ENCODE measurements around the gene POLR3A. TPM values are rescaled to one million over a fixed set of nuclear protein-coding genes. Genes with fewer than 3 reads are reported as not detected.

The POLR3A gene
- total RNA-seq, 1 donor from 2014 or later: 41.0 TPM

GRCh38 chr10:77922055-77922454, 107.3 kb downstream of the POLR3A start:
- H3K4me3 Mint-ChIP-seq (ENCODE audit: unreplicated experiment): no peak overlapping the region
- no peak for TF ChIP-seq CTCF (IDR thresholded peaks at IDR 0.05; ENCODE audit: partially characterized antibody, unreplicated experiment)
- no peaks in the 10 kb centered on the region for H3K36me3 Mint-ChIP-seq (ENCODE audit: unreplicated experiment)
- DNase-seq: no peak
- peaks cover 7% of the 10 kb centered on the region for H3K9me3 Mint-ChIP-seq (ENCODE audit: unreplicated experiment)
- H3K4me1 Mint-ChIP-seq (ENCODE audit: low read depth, unreplicated experiment): peaks cover 24% of the 10 kb centered on the region
- H3K27ac Mint-ChIP-seq (ENCODE audit: unreplicated experiment): no peak overlapping the region
- H3K27me3 Mint-ChIP-seq (ENCODE audit: unreplicated experiment): peaks cover 6% of the 10 kb centered on the region

- H3K27ac Mint-ChIP-seq (ENCODE audit: unreplicated experiment): no peak overlapping the region
- H3K4me3 Mint-ChIP-seq (ENCODE audit: unreplicated experiment): no peak overlapping the region
- no peak for DNase-seq
- H3K36me3 Mint-ChIP-seq (ENCODE audit: unreplicated experiment): no peaks in the 10 kb centered on the region
- H3K9me3 Mint-ChIP-seq (ENCODE audit: unreplicated experiment): peaks cover 7% of the 10 kb centered on the region
- peaks cover 6% of the 10 kb centered on the region for H3K27me3 Mint-ChIP-seq (ENCODE audit: unreplicated experiment)
- peaks cover 24% of the 10 kb centered on the region for H3K4me1 Mint-ChIP-seq (ENCODE audit: low read depth, unreplicated experiment)
- TF ChIP-seq CTCF (IDR thresholded peaks at IDR 0.05; ENCODE audit: partially characterized antibody, unreplicated experiment): no peak
These were observed 107.9 kb downstream of the POLR3A start for GRCh38 chr10:77921395-77921794.

- Mint-ChIP-seq H3K27me3 (ENCODE audit: unreplicated experiment) (peaks cover 6% of the 10 kb centered on the region), H3K4me3 (ENCODE audit: unreplicated experiment) (no peak overlapping the region), H3K27ac (ENCODE audit: unreplicated experiment) (no peak overlapping the region), H3K36me3 (ENCODE audit: unreplicated experiment) (no peaks in the 10 kb centered on the region), H3K4me1 (ENCODE audit: low read depth, unreplicated experiment) (peaks cover 24% of the 10 kb centered on the region), H3K9me3 (ENCODE audit: unreplicated experiment) (peaks cover 7% of the 10 kb centered on the region)
- TF ChIP-seq CTCF (IDR thresholded peaks at IDR 0.05; ENCODE audit: partially characterized antibody, unreplicated experiment): no peak
- DNase-seq: peak; percentile 59
These were observed 108.8 kb downstream of the POLR3A start for GRCh38 chr10:77920495-77920894.

- H3K9me3 Mint-ChIP-seq (ENCODE audit: unreplicated experiment): peaks cover 7% of the 10 kb centered on the region
- H3K27me3 Mint-ChIP-seq (ENCODE audit: unreplicated experiment): peaks cover 4% of the 10 kb centered on the region
- no peak for DNase-seq
- no peak overlapping the region for H3K4me3 Mint-ChIP-seq (ENCODE audit: unreplicated experiment)
- no peaks in the 10 kb centered on the region for H3K36me3 Mint-ChIP-seq (ENCODE audit: unreplicated experiment)
- peaks cover 19% of the 10 kb centered on the region for H3K4me1 Mint-ChIP-seq (ENCODE audit: low read depth, unreplicated experiment)
- no peak overlapping the region for H3K27ac Mint-ChIP-seq (ENCODE audit: unreplicated experiment)
- TF ChIP-seq CTCF (IDR thresholded peaks at IDR 0.05; ENCODE audit: partially characterized antibody, unreplicated experiment): no peak
These were observed 109.6 kb downstream of the POLR3A start for GRCh38 chr10:77919713-77920108.

Other genes starting within 250 kb of the POLR3A start
- gene DLG5, start 102.8 kb downstream of the POLR3A start, total RNA-seq (ENCODE audit: unreplicated experiment): 35.5 TPM
- gene RPS24, start 4.3 kb upstream of the POLR3A start, total RNA-seq (ENCODE audit: unreplicated experiment): 691 TPM

Data from glutamatergic neuron (in vitro differentiated cells).